ENCODE data around the gene SMYD3. TPM values are rescaled to one million over a fixed set of nuclear protein-coding genes. Genes with fewer than 3 reads are reported as not detected.

SMYD3 gene
- total RNA-seq, 4 donors from 2014 or later = 12.0 to 15.0 (median 13.2) TPM

DNA sequence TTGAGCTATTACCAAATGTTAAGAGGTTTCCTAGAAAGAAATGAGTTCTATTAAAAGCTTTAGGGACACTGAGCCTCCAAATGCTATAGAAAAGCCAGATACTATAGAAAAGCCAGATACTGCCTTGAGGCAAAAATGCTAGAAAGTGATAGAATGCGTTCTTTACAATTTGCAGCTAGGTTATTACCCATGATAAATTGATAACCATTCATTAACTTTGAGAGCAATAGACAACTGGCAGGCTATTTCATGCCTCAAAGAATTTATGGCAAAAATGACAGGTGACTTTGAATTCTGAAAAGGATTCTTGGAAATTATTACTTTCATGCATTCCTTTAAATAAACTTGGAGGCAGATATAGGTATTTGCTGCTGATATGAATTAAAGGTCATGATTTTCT lies 51.6 kb downstream of the SMYD3 start:
- Histone ChIP-seq H3K36me3 (no peaks in the 10 kb centered on the region), H3K9me3 (no peaks in the 10 kb centered on the region), H3K27ac (replicated peaks in 1 of 4) (no peak overlapping the region), H3K4me3 (no peak overlapping the region), H3K27me3 (no peaks in the 10 kb centered on the region), H3K4me1 (peaks cover 5 to 27% (median 17%) of the 10 kb centered on the region in 4 donors)
- 89% methylated on average over 1 of the region's 1 CpG for WGBS
- intact Hi-C loops (cut with DNase I) = loop anchor here (10.0 kb wide), 1 partner anchor 1301 kb away; the partner anchor contains the start of gene KIF26B
- TF ChIP-seq POLR2AphosphoS5 (IDR thresholded peaks at IDR 0.05) (no peak), EP300 (IDR thresholded peaks at IDR 0.05) (no peak), POLR2A (IDR thresholded peaks at IDR 0.05; ENCODE audit: low read depth) (no peak)
- no peak for DNase-seq (ENCODE audit: extremely low spot score)

DNA sequence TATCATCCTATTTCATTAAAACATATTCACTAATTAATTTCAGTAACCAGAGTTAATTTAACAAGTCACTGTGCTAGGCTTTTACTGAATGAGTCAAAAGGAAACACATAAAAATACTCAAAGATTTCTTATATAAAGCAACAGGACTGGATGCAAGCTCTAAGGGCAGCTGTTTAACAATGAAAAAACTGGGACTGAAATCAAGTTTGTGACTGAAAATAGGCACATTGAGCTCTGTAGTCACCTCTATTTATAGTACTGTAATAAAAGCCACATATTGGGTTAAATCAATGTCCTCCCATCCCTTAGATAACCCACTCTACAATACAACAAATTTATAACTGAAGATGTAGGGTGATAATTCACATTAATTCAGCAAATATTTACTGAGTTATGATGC lies 52.4 kb downstream of the SMYD3 start:
- intact Hi-C loops (cut with DNase I) = loop anchor here (10.0 kb wide), 1 partner anchor 1300 kb away; the partner anchor contains the start of gene KIF26B
- Histone ChIP-seq H3K27ac (replicated peaks in 1 of 4) (no peak overlapping the region), H3K4me3 (no peak overlapping the region), H3K27me3 (no peaks in the 10 kb centered on the region), H3K36me3 (no peaks in the 10 kb centered on the region), H3K9me3 (no peaks in the 10 kb centered on the region), H3K4me1 (peaks cover 5 to 30% (median 20%) of the 10 kb centered on the region in 4 donors)
- DNase-seq (ENCODE audit: extremely low spot score) = no peak
- TF ChIP-seq POLR2A (IDR thresholded peaks at IDR 0.05; ENCODE audit: low read depth) = no peak
- TF ChIP-seq, protein P1, sequence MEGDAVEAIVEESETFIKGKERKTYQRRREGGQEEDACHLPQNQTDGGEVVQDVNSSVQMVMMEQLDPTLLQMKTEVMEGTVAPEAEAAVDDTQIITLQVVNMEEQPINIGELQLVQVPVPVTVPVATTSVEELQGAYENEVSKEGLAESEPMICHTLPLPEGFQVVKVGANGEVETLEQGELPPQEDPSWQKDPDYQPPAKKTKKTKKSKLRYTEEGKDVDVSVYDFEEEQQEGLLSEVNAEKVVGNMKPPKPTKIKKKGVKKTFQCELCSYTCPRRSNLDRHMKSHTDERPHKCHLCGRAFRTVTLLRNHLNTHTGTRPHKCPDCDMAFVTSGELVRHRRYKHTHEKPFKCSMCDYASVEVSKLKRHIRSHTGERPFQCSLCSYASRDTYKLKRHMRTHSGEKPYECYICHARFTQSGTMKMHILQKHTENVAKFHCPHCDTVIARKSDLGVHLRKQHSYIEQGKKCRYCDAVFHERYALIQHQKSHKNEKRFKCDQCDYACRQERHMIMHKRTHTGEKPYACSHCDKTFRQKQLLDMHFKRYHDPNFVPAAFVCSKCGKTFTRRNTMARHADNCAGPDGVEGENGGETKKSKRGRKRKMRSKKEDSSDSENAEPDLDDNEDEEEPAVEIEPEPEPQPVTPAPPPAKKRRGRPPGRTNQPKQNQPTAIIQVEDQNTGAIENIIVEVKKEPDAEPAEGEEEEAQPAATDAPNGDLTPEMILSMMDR (IDR thresholded peaks at IDR 0.05) = no peak
- TF ChIP-seq POLR2AphosphoS5 (IDR thresholded peaks at IDR 0.05) = no peak
- TF ChIP-seq EP300 (IDR thresholded peaks at IDR 0.05) = no peak

DNA sequence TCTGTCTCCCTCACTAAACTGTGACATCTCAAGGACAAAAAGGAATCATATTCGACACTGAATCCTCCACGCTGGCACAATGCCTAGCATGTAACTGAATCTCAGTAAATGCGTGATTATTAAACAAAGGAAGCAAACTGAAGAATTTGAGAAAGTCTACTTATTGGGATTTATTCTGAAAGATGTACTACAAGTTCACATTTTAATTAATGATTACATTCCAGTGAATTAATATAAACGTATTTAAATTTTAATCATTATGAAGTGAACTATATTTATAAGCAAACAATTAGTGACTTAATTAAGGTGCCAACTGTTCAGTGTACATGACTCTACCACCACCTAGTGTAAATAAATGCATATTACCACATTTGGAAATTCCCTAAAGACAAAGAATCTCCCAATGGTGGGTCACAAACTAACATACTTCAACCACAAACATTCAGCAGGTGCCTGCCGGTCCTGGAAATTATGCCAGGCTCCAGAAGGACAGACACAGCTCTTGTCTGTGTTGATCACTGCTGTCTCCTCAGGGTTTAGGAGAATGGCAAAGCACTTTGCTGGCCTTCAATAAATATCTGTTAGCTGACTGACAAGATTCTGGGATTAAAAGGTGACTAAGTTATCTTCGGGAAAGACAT lies 56.3 kb downstream of the SMYD3 start:
- intact Hi-C loops (cut with DNase I) = loop anchor here (10.0 kb wide), 1 partner anchor 1296 kb away; the partner anchor contains the start of gene KIF26B
- no peaks in the 10 kb centered on the region for H3K27me3 ChIP-seq

DNA sequence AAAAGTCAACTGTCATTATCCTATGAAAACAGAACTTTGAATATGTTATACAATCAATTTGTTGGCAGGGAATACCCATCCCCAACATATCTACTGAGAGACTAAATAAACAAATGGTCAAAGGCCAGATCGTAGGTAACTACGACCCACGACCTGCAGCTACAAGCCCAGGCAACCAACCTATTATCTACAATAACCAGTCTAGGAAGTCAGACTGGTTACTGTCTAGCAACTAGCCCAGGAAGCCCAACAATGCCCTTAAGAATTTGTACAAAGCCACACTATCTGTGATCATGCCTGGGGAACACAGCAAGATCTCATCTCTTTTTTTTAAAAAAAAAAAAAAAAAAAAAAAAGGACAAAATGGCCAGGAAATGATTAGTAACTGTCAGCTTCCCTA lies 58.7 kb downstream of the SMYD3 start:
- no peak for TF ChIP-seq POLR2AphosphoS5 (IDR thresholded peaks at IDR 0.05)
- TF ChIP-seq EP300 (IDR thresholded peaks at IDR 0.05) = no peak
- no peak for TF ChIP-seq POLR2A (IDR thresholded peaks at IDR 0.05; ENCODE audit: low read depth)
- TF ChIP-seq, protein P1 (IDR thresholded peaks at IDR 0.05) = no peak
- H3K9me3 ChIP-seq = no peaks in the 10 kb centered on the region
- no peak overlapping the region for H3K27ac ChIP-seq (replicated peaks in 1 of 4)
- no peaks in the 10 kb centered on the region for H3K36me3 ChIP-seq
- DNase-seq (ENCODE audit: extremely low spot score) = no peak
- peaks cover 8 to 60% (median 43%) of the 10 kb centered on the region in 4 donors for H3K4me1 ChIP-seq
- intact Hi-C loops (cut with DNase I) = loop anchor here (5.0 kb wide), 1 partner anchor 441 kb away; no protein-coding TSS in a partner anchor
- no peaks in the 10 kb centered on the region for H3K27me3 ChIP-seq
- no peak overlapping the region for H3K4me3 ChIP-seq
- WGBS = 91% methylated on average over 3 of the region's 3 CpGs

More for the DNA sequence above, 56.3 kb downstream of the SMYD3 start:
- no peaks in the 10 kb centered on the region for H3K9me3 ChIP-seq
- DNase-seq (ENCODE audit: extremely low spot score) = no peak
- WGBS = 44% methylated on average over 6 of the region's 6 CpGs
- H3K27ac ChIP-seq (replicated peaks in 1 of 4) = no peak overlapping the region
- peaks cover 5 to 58% (median 47%) of the 10 kb centered on the region in 4 donors for H3K4me1 ChIP-seq
- no peaks in the 10 kb centered on the region for H3K36me3 ChIP-seq
- TF ChIP-seq, protein P1 (IDR thresholded peaks at IDR 0.05) = peak; percentile 55 to 75 (median 68)
- TF ChIP-seq POLR2A (IDR thresholded peaks at IDR 0.05; ENCODE audit: low read depth) (no peak), EP300 (IDR thresholded peaks at IDR 0.05) (no peak)
- no peak overlapping the region for H3K4me3 ChIP-seq

DNA sequence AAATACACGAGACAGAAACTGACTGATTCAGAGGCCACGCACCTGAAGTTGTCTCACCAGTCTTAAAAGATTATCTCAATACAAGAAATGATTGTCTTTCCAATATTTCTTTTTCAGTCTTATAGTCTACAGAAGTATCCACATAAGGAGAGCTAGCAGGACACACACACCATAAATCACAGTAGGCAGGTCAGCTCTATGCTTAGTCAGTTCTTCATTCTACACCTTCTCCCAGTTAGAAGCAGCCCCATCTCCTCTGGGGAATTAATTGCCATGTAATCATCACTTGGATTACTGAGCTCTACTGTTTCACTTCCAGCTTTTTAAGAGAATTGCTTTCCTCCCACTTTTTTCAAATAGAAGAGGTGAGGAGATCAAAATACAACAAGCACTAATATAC lies 59.6 kb downstream of the SMYD3 start:
- Histone ChIP-seq H3K9me3 (no peaks in the 10 kb centered on the region), H3K27ac (replicated peaks in 1 of 4) (peak overlapping the region; percentile 13 to 73 (median 46)), H3K4me1 (peaks cover 8 to 60% (median 43%) of the 10 kb centered on the region in 4 donors), H3K36me3 (no peaks in the 10 kb centered on the region), H3K27me3 (no peaks in the 10 kb centered on the region), H3K4me3 (peak overlapping the region in 1 of 4 donors; percentile 1)
- intact Hi-C loops (cut with DNase I) = loop anchor here (5.0 kb wide), 1 partner anchor 440 kb away; no protein-coding TSS in a partner anchor
- TF ChIP-seq EP300 (IDR thresholded peaks at IDR 0.05) (no peak), POLR2AphosphoS5 (IDR thresholded peaks at IDR 0.05) (no peak), POLR2A (IDR thresholded peaks at IDR 0.05; ENCODE audit: low read depth) (no peak)
- TF ChIP-seq, protein P1 (IDR thresholded peaks at IDR 0.05) = no peak
- DNase-seq (ENCODE audit: extremely low spot score) = no peak
- 45% methylated on average over 2 of the region's 2 CpGs for WGBS
